Glomerular visceral epithelial cell (primary cell): Measurements from ENCODE around the gene PORCN.
A peak's percentile ranks its signal among the peaks of the same experiment; 100 is the strongest.
"Not testable (repeated sequence)": the region's sequence is repeated elsewhere in the genome, so short reads cannot be mapped to it uniquely, and the experiment has no call there.

Source experiments
- DNase-seq: peaks from one replicate; pipeline ENCODE4 v3.0.0-alpha.2; 2016; ENCODE audit errors: extremely low spot score

PORCN gene

GRCh38 chrX:48540480-48540879 lies 31.7 kb downstream of the PORCN start:
- no peak for DNase-seq

DNA sequence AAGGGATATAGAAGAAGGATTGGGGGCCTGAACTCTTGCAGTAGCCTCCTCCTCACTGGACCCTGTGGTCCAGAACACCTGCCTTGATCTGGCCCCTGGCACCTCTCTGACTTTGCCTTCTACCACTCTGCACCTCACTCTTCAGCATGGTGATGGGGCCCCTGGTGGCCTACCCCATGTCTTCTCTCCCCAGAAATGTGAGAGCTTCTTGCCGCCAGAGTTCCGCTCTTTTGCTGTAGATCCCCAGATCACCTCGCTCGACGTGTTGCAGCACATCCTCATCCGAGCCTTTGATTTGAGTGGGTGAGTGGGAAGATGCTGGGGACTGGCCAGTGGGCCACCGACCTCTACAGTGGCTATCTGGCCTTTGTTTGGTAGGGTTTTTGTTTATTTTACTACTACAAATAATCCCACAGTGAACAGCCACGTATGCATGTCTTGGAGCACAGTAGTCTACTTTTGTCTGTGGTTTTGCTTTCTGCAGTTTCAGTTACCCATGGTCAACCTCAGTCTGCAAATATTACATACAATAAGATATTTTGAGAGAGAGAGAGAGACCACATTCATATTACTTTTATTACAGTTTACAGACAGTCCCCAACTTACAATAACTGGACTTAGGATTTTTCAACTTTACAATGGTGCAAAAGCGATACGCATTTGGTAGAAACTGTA lies 32.5 kb downstream of the PORCN start:
- DNase-seq = no peak

- DNase-seq = no peak
These were observed 40.1 kb downstream of the PORCN start for GRCh38 chrX:48548871-48549270.

DNA sequence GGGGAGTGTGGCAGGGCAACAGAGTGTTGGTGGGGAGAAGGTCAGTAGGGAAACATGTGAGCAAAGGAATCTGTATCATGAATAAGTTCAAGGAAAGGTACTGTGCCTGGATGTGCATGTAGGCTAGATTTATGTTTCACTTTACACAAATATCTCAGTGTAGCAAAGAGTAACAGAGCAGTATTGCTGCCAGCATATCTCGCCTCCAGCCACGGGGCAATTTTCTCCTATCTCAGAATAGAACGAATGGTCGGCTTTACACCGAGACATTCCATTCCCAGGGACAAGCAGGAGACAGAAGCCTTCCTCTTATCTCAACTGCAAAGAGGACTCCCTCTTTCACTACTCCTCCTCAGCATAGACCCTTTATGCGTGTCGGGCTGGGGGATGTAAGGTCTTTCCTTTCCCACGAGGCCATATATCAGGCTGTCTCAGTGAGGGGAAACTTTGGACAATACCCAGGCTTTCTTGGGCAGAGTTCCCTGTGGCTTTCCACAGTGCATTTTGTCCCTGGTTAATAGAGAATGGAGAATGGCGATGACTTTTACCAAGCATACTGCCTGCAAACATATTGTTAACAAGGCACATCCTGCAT lies 47.0 kb downstream of the PORCN start:
- DNase-seq = not testable (repeated sequence)

- peak; percentile 32 for DNase-seq
These were observed 49.5 kb downstream of the PORCN start for GRCh38 chrX:48558271-48558670.

GRCh38 chrX:48559636-48560035 lies 50.8 kb downstream of the PORCN start:
- DNase-seq = no peak

GRCh38 chrX:48560056-48560455 lies 51.3 kb downstream of the PORCN start:
- DNase-seq = no peak

- DNase-seq = no peak
These were observed 51.9 kb downstream of the PORCN start for GRCh38 chrX:48560681-48561080.

- DNase-seq = no peak
These were observed 61.2 kb downstream of the PORCN start for GRCh38 chrX:48569958-48570357.
